ENCODE measurements around the gene GIMAP5. TPM values are rescaled to one million over a fixed set of nuclear protein-coding genes. Genes with fewer than 3 reads are reported as not detected.

The GIMAP5 gene
- polyA plus RNA-seq, 4 donors, result 3.2 to 6.6 (median 5.0) TPM

Other genes starting within 250 kb of the GIMAP5 start
- 10 to 100 TPM; 11.4 to 19.6 (median 15.2) TPM for gene GIMAP7, start 222.5 kb upstream of the GIMAP5 start, polyA plus RNA-seq (ENCODE audit: insufficient read length in 4 of 4)
- 10 to 100 TPM; 20.0 to 28.3 (median 22.8) TPM for gene GIMAP4, start 170.0 kb upstream of the GIMAP5 start, polyA plus RNA-seq (ENCODE audit: insufficient read length in 4 of 4)
- gene GIMAP6, start 105.0 kb upstream of the GIMAP5 start, polyA plus RNA-seq (ENCODE audit: insufficient read length in 4 of 4), result 10 to 100 TPM; 13.1 to 17.6 (median 15.6) TPM
- gene GIMAP2, start 51.7 kb upstream of the GIMAP5 start, polyA plus RNA-seq (ENCODE audit: insufficient read length in 4 of 4), result 10 to 100 TPM in 1 of 4 donors, 1 to 10 TPM in 3; 7.4 to 10.1 (median 8.1) TPM
- 1 to 10 TPM; 2.0 to 3.0 (median 2.9) TPM for gene GIMAP1, start 20.8 kb upstream of the GIMAP5 start, polyA plus RNA-seq (ENCODE audit: insufficient read length in 4 of 4)
- 100 to 1,000 TPM in 1 of 4 donors, 10 to 100 TPM in 3; 68.3 to 103 (median 85.6) TPM for gene TMEM176B, start 62.9 kb downstream of the GIMAP5 start, polyA plus RNA-seq (ENCODE audit: insufficient read length in 4 of 4)
- gene TMEM176A, start 63.4 kb downstream of the GIMAP5 start, polyA plus RNA-seq (ENCODE audit: insufficient read length in 4 of 4), result 100 to 1,000 TPM in 2 of 4 donors, 10 to 100 TPM in 2; 74.3 to 122 (median 96.8) TPM
- 100 to 1,000 TPM in 1 of 4 donors, 10 to 100 TPM in 3; 23.9 to 102 (median 75.6) TPM for gene AOC1, start 115.1 kb downstream of the GIMAP5 start, polyA plus RNA-seq (ENCODE audit: insufficient read length in 4 of 4)
- 10 to 100 TPM; 15.4 to 23.2 (median 20.1) TPM for gene KCNH2, start 240.9 kb downstream of the GIMAP5 start, polyA plus RNA-seq (ENCODE audit: insufficient read length in 4 of 4)

Data from left renal cortex interstitium (tissue), 4 donors.